GM12891 (cell line): Measurements from ENCODE around the gene CCDC88B.

ENCODE experiments used
- POLR2A ChIP-seq: IDR thresholded peaks from 2 replicates; pipeline ENCODE4 v1.6.1; 2011; ENCODE audit warnings: low read depth, low read length, control low read depth
- POLR2AphosphoS5 ChIP-seq: IDR thresholded peaks from 2 replicates; pipeline ENCODE4 v1.6.1; 2011; ENCODE audit warnings: low read depth, low read length, control low read depth

DNA sequence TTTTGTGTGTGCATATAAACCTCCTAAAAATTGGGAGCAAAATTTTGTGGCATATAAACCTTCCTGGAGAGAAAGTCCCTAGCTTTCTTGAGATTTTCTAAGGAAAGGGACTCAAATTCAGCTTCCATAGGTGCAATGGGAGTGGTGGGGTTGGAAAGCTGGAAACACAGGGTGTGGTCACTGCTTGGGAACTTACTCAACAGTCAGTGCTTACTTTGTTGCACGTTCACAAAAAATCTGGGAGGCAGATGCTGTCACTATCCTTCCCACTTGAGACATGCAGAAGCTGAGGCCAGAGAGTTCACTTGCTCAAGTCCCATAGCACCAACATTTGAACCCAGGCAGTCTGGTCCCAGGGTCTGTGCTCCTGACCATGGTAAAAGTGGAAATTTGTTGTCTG, 43.8 kb upstream of the CCDC88B start:
- TF ChIP-seq POLR2A (no peak), POLR2AphosphoS5 (no peak)
